Right ventricle myocardium superior (tissue), 1 donor: ENCODE results near the gene BCL2L1. TPM values are rescaled to one million over a fixed set of nuclear protein-coding genes. Genes with fewer than 3 reads are reported as not detected.

Experiments used
- ATAC-seq: fragments of 200-7000 bp; cut with Tn5 transposase; one replicate; pipeline ENCODE4 v1.9.1; 2020; ENCODE audit warnings: mild to moderate bottlenecking; ENCODE audit not compliant: poor library complexity
- DNase-seq: peaks from one replicate; pipeline ENCODE4 v3.0.0-alpha.2; 2020
- intact Hi-C: fragments of 100-400 bp; cut with DNase I; formaldehyde crosslinking; loops from one replicate; pipeline ENCODE4 v1.11.2; 2022
- total RNA-seq: library from RNA; stranded (reverse); fragmentation: NEBNext Ultra II Directional; extraction: Animal tissue kit (Norgen Biotek cat#: 25700); gene quantifications from one replicate; pipeline ENCODE4 v1.2.1, GENCODE V29; 2021
- donor health status: DM: no; HTN: yes; CAD: no; lungs with severe emphysema.

Gene BCL2L1
- total RNA-seq, 1 donor from 2014 or later, result 48.7 TPM

DNA sequence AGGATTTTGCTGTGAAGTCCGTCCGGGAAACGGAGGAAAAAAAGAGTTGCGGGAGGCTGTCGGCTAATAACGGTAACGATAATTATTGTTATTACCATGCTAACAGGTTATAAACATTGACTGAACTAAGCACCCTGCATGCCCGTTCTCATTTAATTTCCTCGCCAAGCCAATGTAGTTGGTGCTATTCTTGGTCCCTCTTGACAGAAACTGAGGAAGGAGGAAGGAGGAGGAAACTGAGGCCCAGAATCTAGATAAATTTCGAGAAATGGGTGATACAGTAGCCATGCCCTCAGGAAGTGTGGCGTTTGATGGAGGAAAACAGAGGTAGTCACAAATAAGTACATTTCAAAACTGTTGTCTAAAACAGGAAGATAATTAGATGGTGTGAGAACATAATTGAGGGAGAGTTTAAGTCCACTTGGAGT, 16.9 kb upstream of the BCL2L1 start:
- no peak for ATAC-seq
- no peak for DNase-seq
- intact Hi-C loops, result no loop called here

DNA sequence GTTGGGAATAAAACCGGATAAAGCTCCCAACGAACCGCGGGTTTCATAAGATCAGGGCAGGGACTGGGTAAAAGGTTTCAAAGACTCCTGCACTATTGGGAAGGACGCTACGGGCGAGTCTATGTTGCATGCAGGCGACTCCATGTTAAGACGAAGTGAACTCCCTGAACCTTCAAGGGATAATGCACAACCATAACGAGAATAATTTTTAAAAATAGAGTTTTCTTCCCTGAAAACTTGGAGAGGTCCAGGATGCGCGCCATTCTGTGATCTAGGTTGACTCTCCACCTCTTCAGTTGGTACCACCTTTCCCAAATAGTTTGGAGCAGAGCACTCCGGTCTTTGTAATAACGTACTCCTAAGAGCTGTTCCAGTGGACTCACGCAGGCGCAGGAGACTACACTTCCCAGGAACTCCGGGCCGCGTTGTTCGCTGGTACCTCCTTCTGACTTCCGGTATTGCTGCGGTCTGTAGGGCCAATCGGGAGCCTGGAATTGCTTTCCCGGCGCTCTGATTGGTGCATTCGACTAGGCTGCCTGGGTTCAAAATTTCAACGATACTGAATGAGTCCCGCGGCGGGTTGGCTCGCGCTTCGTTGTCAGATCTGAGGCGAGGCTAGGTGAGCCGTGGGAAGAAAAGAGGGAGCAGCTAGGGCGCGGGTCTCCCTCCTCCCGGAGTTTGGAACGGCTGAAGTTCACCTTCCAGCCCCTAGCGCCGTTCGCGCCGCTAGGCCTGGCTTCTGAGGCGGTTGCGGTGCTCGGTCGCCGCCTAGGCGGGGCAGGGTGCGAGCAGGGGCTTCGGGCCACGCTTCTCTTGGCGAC, 16.3 kb upstream of the BCL2L1 start, which contains the start of gene TPX2:
TPX2 (plus strand) TSS at position 562 of the 821 bp plus-strand sequence. CDS start 18,187 bp downstream, outside the sequence.
- ATAC-seq (peak; percentile 100), DNase-seq (peak; percentile 96)
- intact Hi-C loops, result no loop called here

DNA sequence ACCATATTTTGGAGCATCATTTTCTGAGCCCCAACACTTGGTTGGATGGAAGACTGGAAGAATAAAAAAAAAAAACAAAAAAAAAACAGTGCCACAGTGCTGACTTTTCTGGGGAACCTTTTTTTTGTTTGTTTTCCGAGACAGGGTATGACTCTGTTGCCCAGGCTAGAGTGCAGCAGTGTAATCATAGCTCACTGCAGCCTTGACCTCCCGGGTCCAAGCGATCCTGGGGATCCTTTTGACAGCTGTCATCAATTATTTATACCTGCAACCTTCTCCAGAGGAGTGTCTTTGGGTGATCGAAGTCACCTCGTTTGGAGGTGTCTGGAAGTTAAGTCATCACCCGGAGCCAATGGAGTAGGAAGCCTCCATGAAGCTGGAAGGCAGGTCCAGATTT, 8.7 kb upstream of the BCL2L1 start:
- intact Hi-C loops, result no loop called here

DNA sequence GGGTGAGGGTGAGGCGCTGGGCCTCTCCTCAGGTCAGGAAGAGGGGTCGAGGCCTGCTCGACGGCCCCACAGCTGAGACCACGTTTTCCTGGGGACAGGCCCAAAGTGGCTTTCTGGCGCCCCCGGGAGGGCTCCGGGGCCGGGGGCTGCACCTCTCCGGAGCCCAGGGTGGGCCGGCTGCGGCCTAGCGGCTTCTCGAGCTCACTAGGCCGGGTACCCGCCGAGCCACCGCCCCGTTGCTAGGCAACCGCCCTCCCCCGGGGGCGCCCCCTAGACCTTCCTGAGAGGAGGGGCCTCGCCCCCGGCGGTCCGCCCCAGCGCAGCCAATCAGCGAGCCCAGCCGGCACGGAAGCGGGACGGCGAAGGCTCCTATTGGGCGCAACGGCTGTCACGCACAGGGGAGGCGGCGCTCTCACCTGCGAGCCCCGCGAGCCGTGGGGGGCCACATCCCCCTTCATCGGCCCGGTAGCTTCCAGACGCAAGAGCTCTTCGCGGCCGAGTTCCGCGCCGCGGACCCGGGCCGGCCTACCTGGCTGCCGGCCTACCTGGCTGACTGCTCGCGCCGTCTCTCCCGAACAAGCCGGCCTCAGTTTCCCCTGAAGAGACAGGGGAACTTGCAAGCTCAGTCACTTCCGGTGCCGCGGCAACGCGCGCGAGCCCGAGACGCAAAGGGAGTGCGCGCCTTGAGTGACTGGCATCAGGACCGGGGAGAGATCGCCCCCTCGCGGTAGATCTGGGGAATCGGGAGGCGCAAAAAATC, 831 bp upstream of the BCL2L1 start:
- DNase-seq, result peak; percentile 98
- intact Hi-C loops, result loop anchor here (2.0 to 5.0 kb wide), 2 partner anchors 63 to 151 kb away; no protein-coding TSS in a partner anchor
- peak; percentile 95 for ATAC-seq

More for the DNA sequence above, 8.7 kb upstream of the BCL2L1 start:
- no peak for DNase-seq
- ATAC-seq, result no peak

DNA sequence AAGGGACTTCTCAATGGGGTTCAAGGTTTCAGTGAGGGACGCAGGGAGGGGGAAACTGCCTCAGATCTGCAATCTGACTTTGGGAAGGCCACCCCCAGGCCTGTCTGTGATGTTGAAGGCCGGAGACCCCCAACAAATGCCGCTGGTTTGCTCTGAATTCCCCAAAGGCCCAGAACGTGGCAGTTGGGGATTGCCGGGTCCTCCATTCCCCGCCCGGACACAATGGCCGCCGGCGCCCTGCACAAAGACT, 326 bp upstream of the BCL2L1 start:
- DNase-seq (no peak), ATAC-seq (no peak)

DNA sequence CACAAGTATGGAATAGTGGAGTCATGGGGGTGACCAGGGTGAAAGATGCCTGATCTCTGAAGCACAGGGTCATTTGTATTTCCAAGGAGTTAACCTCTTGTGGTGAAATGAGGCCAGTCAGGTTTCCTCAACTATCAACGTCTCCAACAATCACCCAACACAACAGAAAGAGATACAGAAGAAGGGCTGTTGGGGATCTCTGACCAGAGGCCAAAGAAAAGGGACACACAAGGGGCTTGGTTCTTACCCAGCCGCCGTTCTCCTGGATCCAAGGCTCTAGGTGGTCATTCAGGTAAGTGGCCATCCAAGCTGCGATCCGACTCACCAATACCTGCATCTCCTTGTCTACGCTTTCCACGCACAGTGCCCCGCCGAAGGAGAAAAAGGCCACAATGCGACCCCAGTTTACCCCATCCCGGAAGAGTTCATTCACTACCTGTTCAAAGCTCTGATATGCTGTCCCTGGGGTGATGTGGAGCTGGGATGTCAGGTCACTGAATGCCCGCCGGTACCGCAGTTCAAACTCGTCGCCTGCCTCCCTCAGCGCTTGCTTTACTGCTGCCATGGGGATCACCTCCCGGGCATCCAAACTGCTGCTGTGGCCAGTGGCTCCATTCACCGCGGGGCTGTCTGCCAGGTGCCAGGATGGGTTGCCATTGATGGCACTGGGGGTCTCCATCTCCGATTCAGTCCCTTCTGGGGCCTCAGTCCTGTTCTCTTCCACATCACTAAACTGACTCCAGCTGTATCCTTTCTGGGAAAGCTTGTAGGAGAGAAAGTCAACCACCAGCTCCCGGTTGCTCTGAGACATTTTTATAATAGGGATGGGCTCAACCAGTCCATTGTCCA, 1.0 kb downstream of the BCL2L1 start:
- intact Hi-C loops, result loop anchor here (2.0 to 5.0 kb wide), 2 partner anchors 61 to 149 kb away; no protein-coding TSS in a partner anchor
- ATAC-seq (no peak), DNase-seq (peak; percentile 50)

More for the DNA sequence above, 326 bp upstream of the BCL2L1 start:
- intact Hi-C loops, result loop anchor here (2.0 to 5.0 kb wide), 2 partner anchors 62 to 151 kb away; no protein-coding TSS in a partner anchor

DNA sequence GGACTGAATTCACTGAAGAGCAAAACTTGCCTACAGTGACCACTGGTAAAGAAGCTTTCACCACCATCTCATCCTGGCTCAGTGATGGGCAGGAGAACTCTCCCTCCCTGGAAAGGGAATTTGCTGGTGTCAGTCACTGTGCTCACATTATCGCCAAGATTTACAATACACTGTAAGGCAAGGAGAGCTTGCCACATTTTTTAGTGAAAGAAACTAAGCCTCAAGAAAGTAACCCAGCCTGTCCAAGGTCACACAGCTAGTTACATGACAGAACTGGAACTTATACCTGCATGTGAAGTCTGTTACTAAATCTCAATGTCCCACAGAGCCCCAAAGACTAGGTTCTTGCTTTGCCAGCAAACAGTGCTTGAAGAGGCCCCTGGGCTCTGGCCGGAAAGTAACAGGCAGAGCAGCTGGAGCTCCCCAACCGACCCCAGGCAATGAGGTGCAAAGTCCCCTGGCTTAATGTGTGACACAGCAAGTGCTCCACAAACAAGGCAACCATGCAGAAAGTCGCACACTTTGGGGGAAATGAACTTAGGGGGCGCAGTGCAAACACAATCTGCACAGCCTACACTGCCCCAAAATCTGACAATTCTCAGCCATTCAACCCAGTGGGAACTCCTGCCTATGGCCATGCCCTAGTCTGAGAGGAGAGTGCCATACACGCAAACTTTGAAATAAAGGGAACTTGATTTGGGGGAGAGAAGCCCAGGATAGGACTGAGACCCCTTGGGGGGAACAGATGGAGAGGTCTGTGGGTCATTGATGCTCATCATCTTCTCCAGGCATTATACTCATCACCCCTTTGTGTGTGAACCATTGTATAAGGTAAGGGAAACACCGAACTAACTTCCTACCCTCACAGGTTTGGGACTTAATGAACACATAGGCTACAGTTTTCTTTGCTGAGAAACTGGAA, 1.9 kb downstream of the BCL2L1 start:
- DNase-seq (no peak), ATAC-seq (no peak)
- intact Hi-C loops, result loop anchor here (5.0 kb wide), 1 partner anchor 148 kb away; no protein-coding TSS in a partner anchor

DNA sequence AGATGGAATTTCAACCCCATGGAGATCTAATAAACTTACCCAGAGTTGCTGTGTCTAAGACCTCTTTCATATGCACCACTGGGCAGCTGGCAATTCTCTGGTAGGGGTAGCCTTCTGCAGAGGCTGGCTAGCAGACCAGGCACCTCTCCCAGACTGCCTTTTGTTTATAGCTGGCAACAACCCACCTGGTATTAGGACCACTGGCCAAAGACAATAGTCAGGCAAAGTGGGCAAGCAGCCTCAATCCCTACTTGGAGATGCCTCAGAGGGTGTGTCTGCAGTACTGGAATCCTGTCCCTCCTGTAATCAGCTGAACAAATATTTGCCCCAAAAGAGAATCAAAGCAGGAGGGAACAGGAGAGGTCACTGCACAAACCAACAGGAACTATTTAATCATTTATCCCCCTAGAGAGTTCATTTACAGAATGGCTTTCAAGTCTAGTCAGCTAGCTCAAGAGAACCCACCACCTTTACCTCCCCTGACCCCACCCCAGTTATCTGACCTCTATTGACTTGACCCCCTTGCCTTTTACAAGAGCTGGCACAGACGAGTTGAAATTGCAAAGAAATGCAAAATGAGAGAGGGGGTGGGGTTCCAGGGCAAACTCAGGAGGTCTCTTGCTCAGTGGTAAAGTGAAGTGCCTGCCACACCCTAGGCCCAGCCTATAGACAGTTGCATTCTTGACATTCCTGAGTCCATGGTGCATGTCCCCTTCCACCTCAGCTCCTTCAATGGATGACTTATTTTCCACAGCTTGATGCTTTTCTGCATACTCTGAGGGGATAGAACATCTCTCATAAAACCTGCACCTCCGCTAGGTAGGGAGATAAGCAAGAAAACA, 2.8 kb downstream of the BCL2L1 start:
- ATAC-seq (no peak), DNase-seq (no peak)
- intact Hi-C loops, result loop anchor here (5.0 kb wide), 1 partner anchor 148 kb away; no protein-coding TSS in a partner anchor

DNA sequence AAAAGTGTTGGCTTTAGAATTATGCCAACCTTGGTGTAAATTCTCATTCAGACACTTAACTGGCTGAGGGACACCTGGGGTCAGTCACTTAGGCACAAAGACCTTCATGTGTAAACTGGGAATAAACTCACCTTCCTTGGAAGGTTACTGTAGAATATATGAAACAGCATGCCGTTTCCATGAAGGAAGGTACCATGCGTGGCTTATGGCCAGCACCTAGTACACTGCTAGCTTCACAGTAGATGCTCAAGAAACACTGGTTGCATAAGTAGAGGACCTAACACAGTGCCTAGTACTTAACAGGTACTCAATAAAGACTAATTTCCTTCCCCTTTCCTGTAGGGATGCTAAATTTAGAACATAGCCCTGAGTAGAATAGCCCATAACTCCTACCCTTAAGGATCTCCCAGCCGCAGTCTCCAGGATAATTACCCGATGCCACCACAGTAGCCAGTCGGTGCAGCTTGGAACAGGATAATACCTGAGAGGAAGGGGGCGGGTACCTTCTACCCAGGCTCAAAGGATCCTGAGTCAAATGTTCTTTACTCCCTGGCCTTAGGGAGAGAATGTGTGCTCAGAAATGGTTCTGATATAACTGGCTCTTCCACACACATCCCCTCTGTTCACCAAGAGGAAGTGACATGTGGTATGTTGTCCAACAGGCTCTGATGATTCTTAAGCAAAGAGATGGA, 3.6 kb downstream of the BCL2L1 start:
- DNase-seq (no peak), ATAC-seq (no peak)
- intact Hi-C loops, result no loop called here

DNA sequence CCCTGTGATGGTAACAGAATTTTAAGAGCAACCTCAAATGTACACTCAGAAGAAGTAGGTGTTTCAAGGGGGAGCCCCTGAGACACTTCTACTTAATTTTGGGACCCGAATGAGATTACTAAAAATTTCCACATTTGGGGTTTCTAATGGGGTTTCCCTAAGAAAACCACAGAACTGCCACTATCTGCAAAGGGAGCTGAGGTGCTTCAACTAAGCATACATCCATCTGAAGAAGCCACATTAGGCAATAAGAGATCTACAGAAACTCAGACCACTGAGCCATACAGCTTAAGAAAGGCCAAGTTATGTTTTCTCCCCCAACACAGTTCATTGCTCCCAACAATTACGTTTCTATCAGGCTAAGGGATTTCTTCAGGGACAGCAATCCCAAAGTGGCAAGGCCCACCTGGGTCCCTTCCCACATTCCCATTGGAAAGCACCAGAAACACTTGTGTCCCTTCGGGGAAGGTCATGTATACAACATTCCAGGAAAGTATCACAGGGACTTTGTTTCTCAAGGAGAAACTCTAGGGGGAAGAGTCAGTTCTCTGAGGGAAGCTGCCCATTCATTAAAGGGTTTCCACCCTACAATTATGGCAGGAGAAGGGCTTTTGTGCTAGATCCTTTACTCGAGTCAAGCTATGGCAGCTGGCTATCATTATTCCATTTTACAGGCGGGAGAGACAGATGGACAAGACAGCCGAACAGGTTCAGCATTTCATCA, 5.0 kb downstream of the BCL2L1 start:
- DNase-seq (no peak), ATAC-seq (no peak)
- intact Hi-C loops, result no loop called here

DNA sequence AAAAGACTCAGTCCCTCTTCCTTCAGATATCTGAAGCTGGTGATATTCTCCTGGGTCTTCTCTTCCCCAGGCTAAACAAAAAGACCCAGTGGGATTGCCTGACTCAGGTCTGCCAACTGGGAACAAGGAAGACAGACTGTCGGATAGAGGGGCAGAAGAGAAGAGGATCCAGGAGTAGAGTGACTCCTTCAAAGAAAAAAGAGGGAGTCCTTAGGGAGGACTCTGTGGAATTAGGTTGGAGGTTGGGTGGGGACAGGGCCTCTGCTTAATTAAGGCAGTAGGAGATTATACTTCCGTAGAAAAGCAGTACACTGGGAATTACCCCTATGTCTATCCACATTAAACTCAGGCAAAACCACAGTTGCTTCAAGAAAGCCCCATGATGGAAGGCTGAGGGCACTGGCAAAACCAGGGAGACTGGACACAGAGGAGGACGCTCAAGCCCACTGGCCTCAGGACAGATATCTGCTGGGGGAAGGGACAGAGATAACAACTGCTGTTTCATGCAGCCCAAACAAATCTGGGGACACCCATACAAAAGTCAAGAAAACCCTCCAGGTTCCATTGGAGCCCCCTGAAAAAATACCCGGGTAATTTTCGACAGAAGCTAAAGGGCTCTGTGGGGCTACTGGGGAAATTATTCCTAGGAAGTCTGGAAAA, 5.7 kb downstream of the BCL2L1 start:
- DNase-seq, result no peak
- intact Hi-C loops, result no loop called here
- ATAC-seq, result no peak

DNA sequence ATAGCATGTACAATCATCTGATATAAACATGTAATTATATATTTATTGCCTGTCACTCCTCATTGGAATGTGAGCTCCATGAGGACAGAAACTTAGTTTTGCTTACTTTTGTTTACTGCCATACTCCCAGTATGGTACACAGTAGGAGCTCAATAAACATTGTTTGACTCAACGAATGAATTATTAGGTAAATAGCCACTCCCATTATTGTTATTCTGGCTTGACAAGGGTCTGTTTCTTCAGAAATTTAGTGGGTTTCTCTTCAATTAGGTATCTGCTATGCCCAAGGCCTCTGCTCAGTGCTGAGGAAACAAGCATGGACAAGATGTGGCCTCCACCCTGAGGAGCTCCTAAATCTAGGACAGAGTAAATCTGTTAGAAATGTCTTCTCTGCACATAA, 6.3 kb downstream of the BCL2L1 start:
- intact Hi-C loops, result no loop called here
- no peak for ATAC-seq
- DNase-seq, result no peak

DNA sequence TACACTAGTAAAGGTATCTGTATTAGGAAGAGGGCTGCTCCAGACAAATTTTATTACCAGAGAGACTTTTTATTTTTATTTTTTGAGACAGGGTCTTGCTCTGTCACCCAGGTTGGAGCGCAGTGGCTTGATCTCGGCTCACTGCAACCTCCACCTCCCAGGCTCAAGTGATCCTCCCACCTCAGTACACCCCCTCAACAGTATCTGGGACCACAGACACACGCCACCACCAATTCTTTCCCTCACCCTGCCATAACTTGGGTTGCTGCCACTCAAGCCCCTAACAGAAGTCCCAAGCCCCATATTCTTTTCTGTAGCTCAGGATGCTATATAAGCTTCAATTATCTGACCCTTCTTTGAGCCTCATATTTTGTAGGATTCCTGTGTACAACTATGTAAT, 6.9 kb downstream of the BCL2L1 start:
- DNase-seq (no peak), ATAC-seq (no peak)
- intact Hi-C loops, result no loop called here

DNA sequence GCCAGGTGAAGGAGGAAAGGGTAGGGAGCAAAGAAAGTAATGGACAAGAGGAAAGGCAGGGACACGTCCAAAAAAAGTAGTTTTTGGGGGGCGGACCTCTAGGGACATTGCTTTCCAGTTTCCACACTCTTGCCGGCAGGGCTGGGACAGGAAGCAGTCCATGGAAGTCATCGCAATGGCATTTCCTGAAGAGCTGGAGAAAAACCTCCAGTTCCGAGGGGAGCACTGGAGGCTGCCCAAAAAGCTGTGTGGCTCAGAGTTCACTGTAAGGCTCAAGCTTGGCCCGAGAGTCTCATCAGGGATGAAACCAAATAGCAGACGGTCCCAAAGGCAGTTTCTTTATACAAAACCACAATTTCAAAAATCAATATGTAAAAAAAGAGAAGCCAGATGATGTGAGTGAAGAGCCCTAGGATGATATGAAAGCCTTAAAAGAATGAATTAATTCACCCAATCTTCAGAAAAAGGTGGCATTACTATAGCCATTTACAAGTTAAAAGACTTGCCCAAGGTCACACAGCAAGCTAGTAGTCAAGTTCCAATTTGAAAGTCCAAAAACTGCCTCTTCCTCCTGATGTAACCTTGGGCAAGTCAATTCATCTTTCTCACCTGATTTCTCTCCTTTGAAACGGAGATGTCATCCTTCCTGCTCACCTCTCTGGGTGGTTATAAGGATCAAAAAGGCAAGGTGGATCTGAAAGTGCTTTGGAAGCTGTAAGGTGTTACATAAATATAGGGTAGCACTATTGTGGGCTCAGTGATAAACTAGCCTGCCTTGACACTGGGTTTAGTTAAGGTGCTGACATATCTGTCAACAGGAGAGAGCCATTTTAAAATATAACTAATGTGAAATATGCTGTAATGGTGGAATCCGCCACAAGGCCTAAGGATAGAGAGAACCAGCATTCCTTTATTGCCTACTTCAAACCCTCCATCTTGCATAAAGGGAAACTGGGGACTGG, 9.1 kb downstream of the BCL2L1 start:
- ATAC-seq, result peak; percentile 53
- intact Hi-C loops, result no loop called here

More for the DNA sequence above, 9.1 kb downstream of the BCL2L1 start:
- peak; percentile 86 for DNase-seq
